ENCODE data around the gene SLC5A11. TPM values are rescaled to one million over a fixed set of nuclear protein-coding genes. Genes with fewer than 3 reads are reported as not detected.
"Not testable (repeated sequence)": the region's sequence is repeated elsewhere in the genome, so short reads cannot be mapped to it uniquely, and the experiment has no call there.

Gene SLC5A11
- total RNA-seq, 1 donor from 2014 or later, result not detected

DNA sequence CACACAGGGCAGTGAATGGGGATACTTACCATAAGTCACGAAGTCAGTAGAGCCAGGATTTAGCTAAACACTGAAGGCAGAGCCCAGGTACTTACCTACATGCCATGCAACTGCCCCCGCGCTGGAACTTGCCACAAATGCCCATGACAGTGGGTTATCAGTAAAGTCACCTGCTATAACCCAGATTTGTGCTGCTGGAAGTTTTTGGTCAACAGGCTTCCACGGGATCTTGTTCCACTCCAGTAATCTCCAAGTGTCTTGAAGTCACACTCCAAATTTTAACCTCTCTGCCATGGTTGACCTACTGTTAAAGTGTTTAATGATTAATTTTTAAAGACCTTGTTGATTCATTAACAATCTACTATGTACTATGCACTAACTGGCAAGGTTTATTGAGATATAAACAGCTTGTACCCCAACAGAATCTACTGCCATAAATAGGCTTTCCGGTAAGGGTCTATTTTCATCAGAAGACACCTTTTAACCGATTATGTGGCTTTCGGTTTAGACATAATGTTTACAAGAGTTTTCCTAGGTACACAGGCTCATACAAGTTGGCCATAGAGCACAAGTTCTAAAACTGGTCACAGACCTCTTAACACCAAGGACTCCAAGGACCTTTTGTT, 6.3 kb upstream of the SLC5A11 start:
- DNase-seq, result no peak
- TF ChIP-seq CTCF (IDR thresholded peaks at IDR 0.05; ENCODE audit: partially characterized antibody, unreplicated experiment), result no peak
- Mint-ChIP-seq H3K9me3 (ENCODE audit: unreplicated experiment) (peaks cover 1% of the 10 kb centered on the region), H3K36me3 (ENCODE audit: unreplicated experiment) (no peaks in the 10 kb centered on the region), H3K27me3 (ENCODE audit: unreplicated experiment) (no peaks in the 10 kb centered on the region), H3K4me1 (ENCODE audit: low read depth, unreplicated experiment) (no peaks in the 10 kb centered on the region), H3K27ac (ENCODE audit: unreplicated experiment) (no peak overlapping the region), H3K4me3 (ENCODE audit: unreplicated experiment) (no peak overlapping the region)

DNA sequence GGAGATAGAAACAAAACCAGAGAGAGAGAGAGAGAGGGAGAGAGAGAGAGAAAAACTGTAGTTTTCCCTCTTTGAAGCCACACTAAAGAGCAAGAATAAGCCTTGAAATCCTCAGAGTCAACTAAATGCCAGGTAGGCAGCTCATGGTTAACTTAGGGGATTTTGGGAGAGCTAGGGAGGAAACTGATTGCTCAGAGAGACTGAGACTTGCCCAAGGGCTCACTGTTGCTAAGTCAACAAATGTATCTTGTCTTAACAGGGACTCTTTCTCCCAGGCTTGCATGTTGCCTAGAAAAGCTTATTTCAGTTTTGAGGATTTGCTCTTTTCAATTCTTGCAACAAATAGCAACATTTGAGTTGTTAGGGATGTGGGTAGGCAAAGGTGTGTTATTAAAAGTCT, 4.5 kb upstream of the SLC5A11 start:
- Mint-ChIP-seq H3K4me1 (ENCODE audit: low read depth, unreplicated experiment) (no peaks in the 10 kb centered on the region), H3K27me3 (ENCODE audit: unreplicated experiment) (no peaks in the 10 kb centered on the region), H3K36me3 (ENCODE audit: unreplicated experiment) (no peaks in the 10 kb centered on the region), H3K27ac (ENCODE audit: unreplicated experiment) (no peak overlapping the region), H3K4me3 (ENCODE audit: unreplicated experiment) (no peak overlapping the region), H3K9me3 (ENCODE audit: unreplicated experiment) (peaks cover 2% of the 10 kb centered on the region)
- no peak for DNase-seq
- no peak for TF ChIP-seq CTCF (IDR thresholded peaks at IDR 0.05; ENCODE audit: partially characterized antibody, unreplicated experiment)

- Mint-ChIP-seq H3K9me3 (ENCODE audit: unreplicated experiment) (peaks cover 2% of the 10 kb centered on the region), H3K36me3 (ENCODE audit: unreplicated experiment) (no peaks in the 10 kb centered on the region), H3K27ac (ENCODE audit: unreplicated experiment) (no peak overlapping the region), H3K4me3 (ENCODE audit: unreplicated experiment) (no peak overlapping the region), H3K27me3 (ENCODE audit: unreplicated experiment) (peaks cover 2% of the 10 kb centered on the region), H3K4me1 (ENCODE audit: low read depth, unreplicated experiment) (no peaks in the 10 kb centered on the region)
- no peak for TF ChIP-seq CTCF (IDR thresholded peaks at IDR 0.05; ENCODE audit: partially characterized antibody, unreplicated experiment)
- DNase-seq, result no peak
Measured at GRCh38 chr16:24844101-24845030, 1.4 kb upstream of the SLC5A11 start.

DNA sequence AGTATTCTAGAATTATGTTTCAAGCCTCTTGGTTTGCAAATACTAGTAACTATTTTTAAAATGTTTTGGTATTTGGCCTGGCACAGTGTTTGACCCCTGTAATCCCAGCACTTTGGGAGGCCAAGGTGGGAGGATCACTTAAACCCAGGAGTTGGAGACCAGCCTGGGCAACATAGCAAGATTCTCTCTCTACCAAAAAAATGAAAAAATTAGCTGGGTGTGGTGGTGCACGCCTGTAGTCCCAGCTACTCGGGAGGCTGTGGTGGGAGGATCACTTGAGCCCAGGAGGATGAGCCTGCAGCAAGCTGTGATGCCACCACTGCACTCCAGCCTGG, 765 bp upstream of the SLC5A11 start:
- not testable (repeated sequence) for H3K27me3 Mint-ChIP-seq (ENCODE audit: unreplicated experiment); H3K27ac Mint-ChIP-seq (ENCODE audit: unreplicated experiment); H3K4me3 Mint-ChIP-seq (ENCODE audit: unreplicated experiment); H3K4me1 Mint-ChIP-seq (ENCODE audit: low read depth, unreplicated experiment); H3K9me3 Mint-ChIP-seq (ENCODE audit: unreplicated experiment); H3K36me3 Mint-ChIP-seq (ENCODE audit: unreplicated experiment); DNase-seq

DNA sequence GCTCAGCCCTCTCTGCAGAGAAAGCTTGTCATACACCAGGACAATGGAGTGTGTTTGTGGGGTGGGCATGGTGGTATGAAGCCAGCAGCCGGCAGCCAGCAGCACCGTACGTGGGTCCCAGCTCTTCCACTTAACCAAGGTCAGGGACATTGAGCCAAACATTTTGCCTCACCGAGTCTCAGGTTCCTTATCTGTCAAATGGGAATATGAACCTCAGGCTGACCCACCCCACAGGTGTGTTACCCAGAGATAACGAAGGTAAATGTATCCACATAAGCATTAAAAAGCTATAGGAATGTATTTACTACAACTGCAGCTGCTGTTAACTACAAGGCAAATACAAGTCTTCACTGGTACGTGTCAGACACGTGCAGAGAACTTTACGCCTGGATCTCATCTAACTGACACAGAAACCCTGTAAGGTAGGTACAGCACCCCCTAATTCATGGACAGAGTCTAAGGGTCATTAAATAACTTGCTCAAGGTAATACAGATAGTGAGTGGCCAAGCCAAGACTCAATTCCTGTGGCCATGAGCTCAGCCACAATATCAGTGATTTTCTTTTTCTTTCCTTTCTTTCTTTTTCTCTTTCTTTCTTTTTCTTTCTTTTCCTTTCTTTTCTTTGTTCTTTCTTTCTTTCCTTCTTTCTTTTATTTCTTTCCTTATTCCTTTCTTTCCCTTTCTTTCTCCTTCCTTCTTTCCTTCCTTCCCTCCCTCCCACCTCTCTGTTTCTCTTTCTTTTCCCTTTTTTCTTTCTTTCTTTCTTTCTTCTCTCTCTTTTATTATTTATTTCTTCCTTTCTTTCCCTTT, 990 bp downstream of the SLC5A11 start:
- TF ChIP-seq CTCF (IDR thresholded peaks at IDR 0.05; ENCODE audit: partially characterized antibody, unreplicated experiment), result no peak
- no peak for DNase-seq
- peaks cover 2% of the 10 kb centered on the region for H3K9me3 Mint-ChIP-seq (ENCODE audit: unreplicated experiment)
- no peak overlapping the region for H3K27ac Mint-ChIP-seq (ENCODE audit: unreplicated experiment)
- H3K27me3 Mint-ChIP-seq (ENCODE audit: unreplicated experiment), result peaks cover 2% of the 10 kb centered on the region
- H3K4me1 Mint-ChIP-seq (ENCODE audit: low read depth, unreplicated experiment), result no peaks in the 10 kb centered on the region
- H3K36me3 Mint-ChIP-seq (ENCODE audit: unreplicated experiment), result no peaks in the 10 kb centered on the region
- no peak overlapping the region for H3K4me3 Mint-ChIP-seq (ENCODE audit: unreplicated experiment)

All from glutamatergic neuron (in vitro differentiated cells).